ENCODE measurements around the gene CMTM7.
A peak's percentile ranks its signal among the peaks of the same experiment; 100 is the strongest.

The CMTM7 gene

GRCh38 chr3:32502946-32503286 is 111.3 kb downstream of the CMTM7 start:
- Histone ChIP-seq H3K4me1 (ENCODE audit: control insufficient read depth, insufficient read depth, low read length, poor library complexity, severe bottlenecking) (peaks cover 8% of the 10 kb centered on the region), H3K4me3 (ENCODE audit: extremely low read depth, insufficient read depth, low read length, poor library complexity, severe bottlenecking) (peak overlapping the region; percentile 81), H3K27ac (ENCODE audit: low read depth, low read length, severe bottlenecking) (peak overlapping the region; percentile 33), H3K9me3 (ENCODE audit: control insufficient read depth, low read length) (no peaks in the 10 kb centered on the region), H3K36me3 (ENCODE audit: control insufficient read depth, insufficient read depth, low read length) (peaks cover 8% of the 10 kb centered on the region)
- WGBS, 2 experiments (ENCODE audit: insufficient coverage in 2 of 2), result 33 to 58% methylated on average over 2 to 4 of the region's 6 CpGs
